Measurements from ENCODE around the gene NAPB. TPM values are rescaled to one million over a fixed set of nuclear protein-coding genes. Genes with fewer than 3 reads are reported as not detected.

NAPB gene
- polyA plus RNA-seq, 1 donor from 2014 or later: 133 TPM

DNA sequence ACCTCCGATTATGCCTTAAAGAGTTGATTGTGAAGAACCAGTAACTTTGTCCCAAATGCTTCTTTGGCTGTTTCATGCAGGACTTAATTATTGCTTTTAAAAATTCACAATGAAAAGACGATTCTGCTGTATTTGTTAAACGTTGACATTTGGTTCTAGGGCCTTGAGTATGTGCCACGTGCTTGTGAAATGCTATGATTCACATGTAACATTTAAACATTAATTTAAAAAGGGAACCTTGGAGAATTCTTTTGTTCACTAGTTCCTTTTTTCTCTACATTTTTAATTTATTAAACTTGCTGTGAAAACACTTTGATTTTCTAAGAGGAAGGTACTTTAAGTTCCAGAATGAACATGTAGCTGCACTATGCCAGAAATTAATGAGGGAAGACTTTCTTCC is 49.8 kb downstream of the NAPB start:
- H3F3A ChIP-seq (ENCODE audit: insufficient read depth, low read length, poor library complexity, severe bottlenecking): no peaks in the 10 kb centered on the region
- H3K9ac ChIP-seq (ENCODE audit: low read length): no peak overlapping the region
- H3K4me2 ChIP-seq (ENCODE audit: low read length): no peak overlapping the region
- peaks cover 31% of the 10 kb centered on the region for H3K36me3 ChIP-seq (ENCODE audit: insufficient read depth, low read length)
- H3K9me2 ChIP-seq (ENCODE audit: insufficient read depth, low read length): no peaks in the 10 kb centered on the region
- no peak overlapping the region for H2AFZ ChIP-seq (ENCODE audit: low read depth, low read length)
- TF ChIP-seq, protein P1, sequence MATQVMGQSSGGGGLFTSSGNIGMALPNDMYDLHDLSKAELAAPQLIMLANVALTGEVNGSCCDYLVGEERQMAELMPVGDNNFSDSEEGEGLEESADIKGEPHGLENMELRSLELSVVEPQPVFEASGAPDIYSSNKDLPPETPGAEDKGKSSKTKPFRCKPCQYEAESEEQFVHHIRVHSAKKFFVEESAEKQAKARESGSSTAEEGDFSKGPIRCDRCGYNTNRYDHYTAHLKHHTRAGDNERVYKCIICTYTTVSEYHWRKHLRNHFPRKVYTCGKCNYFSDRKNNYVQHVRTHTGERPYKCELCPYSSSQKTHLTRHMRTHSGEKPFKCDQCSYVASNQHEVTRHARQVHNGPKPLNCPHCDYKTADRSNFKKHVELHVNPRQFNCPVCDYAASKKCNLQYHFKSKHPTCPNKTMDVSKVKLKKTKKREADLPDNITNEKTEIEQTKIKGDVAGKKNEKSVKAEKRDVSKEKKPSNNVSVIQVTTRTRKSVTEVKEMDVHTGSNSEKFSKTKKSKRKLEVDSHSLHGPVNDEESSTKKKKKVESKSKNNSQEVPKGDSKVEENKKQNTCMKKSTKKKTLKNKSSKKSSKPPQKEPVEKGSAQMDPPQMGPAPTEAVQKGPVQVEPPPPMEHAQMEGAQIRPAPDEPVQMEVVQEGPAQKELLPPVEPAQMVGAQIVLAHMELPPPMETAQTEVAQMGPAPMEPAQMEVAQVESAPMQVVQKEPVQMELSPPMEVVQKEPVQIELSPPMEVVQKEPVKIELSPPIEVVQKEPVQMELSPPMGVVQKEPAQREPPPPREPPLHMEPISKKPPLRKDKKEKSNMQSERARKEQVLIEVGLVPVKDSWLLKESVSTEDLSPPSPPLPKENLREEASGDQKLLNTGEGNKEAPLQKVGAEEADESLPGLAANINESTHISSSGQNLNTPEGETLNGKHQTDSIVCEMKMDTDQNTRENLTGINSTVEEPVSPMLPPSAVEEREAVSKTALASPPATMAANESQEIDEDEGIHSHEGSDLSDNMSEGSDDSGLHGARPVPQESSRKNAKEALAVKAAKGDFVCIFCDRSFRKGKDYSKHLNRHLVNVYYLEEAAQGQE (IDR thresholded peaks at IDR 0.05; ENCODE audit: borderline replicate concordance): no peak
- TF ChIP-seq, protein P2, sequence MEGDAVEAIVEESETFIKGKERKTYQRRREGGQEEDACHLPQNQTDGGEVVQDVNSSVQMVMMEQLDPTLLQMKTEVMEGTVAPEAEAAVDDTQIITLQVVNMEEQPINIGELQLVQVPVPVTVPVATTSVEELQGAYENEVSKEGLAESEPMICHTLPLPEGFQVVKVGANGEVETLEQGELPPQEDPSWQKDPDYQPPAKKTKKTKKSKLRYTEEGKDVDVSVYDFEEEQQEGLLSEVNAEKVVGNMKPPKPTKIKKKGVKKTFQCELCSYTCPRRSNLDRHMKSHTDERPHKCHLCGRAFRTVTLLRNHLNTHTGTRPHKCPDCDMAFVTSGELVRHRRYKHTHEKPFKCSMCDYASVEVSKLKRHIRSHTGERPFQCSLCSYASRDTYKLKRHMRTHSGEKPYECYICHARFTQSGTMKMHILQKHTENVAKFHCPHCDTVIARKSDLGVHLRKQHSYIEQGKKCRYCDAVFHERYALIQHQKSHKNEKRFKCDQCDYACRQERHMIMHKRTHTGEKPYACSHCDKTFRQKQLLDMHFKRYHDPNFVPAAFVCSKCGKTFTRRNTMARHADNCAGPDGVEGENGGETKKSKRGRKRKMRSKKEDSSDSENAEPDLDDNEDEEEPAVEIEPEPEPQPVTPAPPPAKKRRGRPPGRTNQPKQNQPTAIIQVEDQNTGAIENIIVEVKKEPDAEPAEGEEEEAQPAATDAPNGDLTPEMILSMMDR (IDR thresholded peaks at IDR 0.05; ENCODE audit: poor library complexity, severe bottlenecking): no peak
- no peak for TF ChIP-seq RAD21 (conservative IDR thresholded peaks at IDR 0.05)
- no peak for TF ChIP-seq MXI1 (conservative IDR thresholded peaks at IDR 0.05; ENCODE audit: poor library complexity, severe bottlenecking)
- no peak overlapping the region for H3K27ac ChIP-seq (ENCODE audit: low read length)
- H3K4me3 ChIP-seq (ENCODE audit: low read length): no peak overlapping the region
- H3K27me3 ChIP-seq (ENCODE audit: insufficient read depth, low read depth, low read length): no peaks in the 10 kb centered on the region
- H3K79me2 ChIP-seq (replicated peaks; ENCODE audit: insufficient read depth, low read length): peaks cover 16% of the 10 kb centered on the region
- H3K9me3 ChIP-seq (ENCODE audit: low read length): no peaks in the 10 kb centered on the region
- no peaks in the 10 kb centered on the region for H4K20me1 ChIP-seq (ENCODE audit: insufficient read depth)

DNA sequence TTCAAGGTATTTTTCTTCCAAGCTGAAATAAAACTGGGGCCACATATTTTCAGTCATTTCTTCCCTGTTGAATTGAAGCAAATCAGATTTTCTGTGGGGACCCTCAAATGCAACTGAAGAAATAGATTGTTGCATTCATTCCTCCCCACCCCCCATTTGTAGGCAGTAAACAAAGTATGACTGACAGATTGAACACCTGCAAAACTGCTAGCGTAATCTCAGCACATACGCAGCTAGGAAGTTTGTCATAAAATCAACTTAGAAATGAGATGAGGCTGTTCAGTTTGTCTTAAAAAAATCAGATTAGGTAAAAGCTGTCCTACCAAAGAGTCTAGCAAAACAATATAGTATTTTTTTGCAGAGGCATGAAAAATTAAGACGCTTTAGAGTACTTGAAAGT is 50.4 kb downstream of the NAPB start:
- Histone ChIP-seq H3K4me2 (ENCODE audit: low read length) (no peak overlapping the region), H3F3A (ENCODE audit: insufficient read depth, low read length, poor library complexity, severe bottlenecking) (no peaks in the 10 kb centered on the region), H3K9me3 (ENCODE audit: low read length) (no peaks in the 10 kb centered on the region), H2AFZ (ENCODE audit: low read depth, low read length) (no peak overlapping the region), H3K4me3 (ENCODE audit: low read length) (no peak overlapping the region), H3K9ac (ENCODE audit: low read length) (no peak overlapping the region), H3K27me3 (ENCODE audit: insufficient read depth, low read depth, low read length) (no peaks in the 10 kb centered on the region), H3K27ac (ENCODE audit: low read length) (no peak overlapping the region), H4K20me1 (ENCODE audit: insufficient read depth) (no peaks in the 10 kb centered on the region), H3K36me3 (ENCODE audit: insufficient read depth, low read length) (peaks cover 31% of the 10 kb centered on the region), H3K79me2 (replicated peaks; ENCODE audit: insufficient read depth, low read length) (peaks cover 22% of the 10 kb centered on the region), H3K9me2 (ENCODE audit: insufficient read depth, low read length) (no peaks in the 10 kb centered on the region)
- TF ChIP-seq EZH2 (IDR thresholded peaks at IDR 0.05; ENCODE audit: borderline replicate concordance, insufficient read depth, low read length, poor library complexity, severe bottlenecking) (no peak), TAF1 (IDR thresholded peaks at IDR 0.05; ENCODE audit: low read depth) (no peak), RAD21 (conservative IDR thresholded peaks at IDR 0.05) (no peak), SMC3 (conservative IDR thresholded peaks at IDR 0.05; ENCODE audit: poor library complexity) (no peak), EP300 (conservative IDR thresholded peaks at IDR 0.05; ENCODE audit: poor library complexity, severe bottlenecking) (no peak), POLR2AphosphoS5 (IDR thresholded peaks at IDR 0.05) (no peak), MXI1 (conservative IDR thresholded peaks at IDR 0.05; ENCODE audit: poor library complexity, severe bottlenecking) (no peak)
- TF ChIP-seq, protein P2 (IDR thresholded peaks at IDR 0.05; ENCODE audit: poor library complexity, severe bottlenecking): no peak
- TF ChIP-seq, protein P1 (IDR thresholded peaks at IDR 0.05; ENCODE audit: borderline replicate concordance): no peak

Measured in neural cell (in vitro differentiated cells).